Activated CD8-positive, alpha-beta memory T cell treated with anti-CD3 and anti-CD28 coated beads for 4 hours (primary cell): ENCODE results near the gene SLTM.
"Not testable (repeated sequence)": the region's sequence is repeated elsewhere in the genome, so short reads cannot be mapped to it uniquely, and the experiment has no call there.

Experiments used
- DNase-seq, 2 donors: peaks; one replicate each; pipeline ENCODE4 v3.0.0-alpha.2; 2020; ENCODE audit warnings: low read depth in 2 of 2

Gene SLTM

DNA sequence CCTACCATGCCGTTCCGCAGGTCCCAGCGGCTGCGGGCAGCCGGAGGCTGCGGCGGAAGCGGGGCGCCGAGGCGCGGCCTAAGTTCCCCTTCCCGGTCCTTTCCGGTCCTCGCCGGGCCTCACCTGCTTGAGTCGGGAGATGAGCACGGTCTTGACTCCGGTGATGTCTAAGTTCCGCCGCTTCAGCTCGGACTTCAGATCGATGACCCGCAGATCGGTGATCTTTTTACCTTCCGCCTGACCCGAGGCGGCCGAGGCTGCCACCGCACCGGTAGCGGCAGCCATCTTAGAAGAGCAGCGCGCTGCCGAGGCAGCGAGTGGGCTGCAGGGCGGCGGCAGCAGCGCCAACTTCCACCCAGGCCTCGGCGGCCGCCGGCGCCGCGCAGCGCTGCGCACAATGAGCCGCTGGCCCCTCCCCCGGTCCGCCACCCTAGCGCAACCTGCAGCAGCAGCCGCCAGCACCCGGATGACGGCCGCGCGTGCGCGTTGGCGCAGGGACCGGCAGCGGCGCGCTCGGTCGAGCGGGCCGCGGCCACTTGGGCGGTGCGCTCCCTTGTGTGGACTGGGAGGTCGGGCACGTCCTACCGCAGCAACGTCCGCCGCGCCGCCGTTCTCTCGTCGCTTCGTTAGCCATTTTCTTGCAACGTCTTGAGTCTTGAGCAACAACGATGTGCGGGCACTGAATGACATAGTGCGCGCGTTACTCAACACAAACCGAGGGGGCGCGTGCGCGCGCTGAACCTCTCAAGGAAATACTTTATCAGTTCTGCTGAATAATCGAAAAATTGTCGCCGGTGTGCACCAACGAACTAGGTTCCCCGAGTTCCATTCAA lies at the start of gene SLTM:
Gene SLTM, minus strand, starts transcription at position 399 of the 833 bp plus-strand sequence. Its CDS starts 114 bp downstream, at position 285.
- peak; percentile 84 to 89 for DNase-seq

DNA sequence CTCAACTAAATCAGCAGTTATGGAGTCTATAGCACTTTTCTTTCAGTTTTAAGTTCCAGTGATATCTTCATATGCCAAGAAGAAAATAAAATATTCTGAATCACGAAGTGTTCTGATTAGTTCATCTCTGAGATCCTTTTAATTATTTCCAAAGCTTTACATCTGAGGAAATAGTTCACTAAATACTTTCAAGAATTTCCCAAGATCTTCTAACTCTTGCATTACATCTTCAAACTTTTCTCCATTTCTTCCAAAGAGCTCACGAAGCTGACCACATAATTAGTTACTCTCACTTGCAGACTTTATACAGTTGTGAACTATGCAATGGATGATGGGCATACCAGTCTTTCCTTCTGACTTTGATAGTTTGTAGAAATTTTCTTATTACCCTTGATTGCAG lies 49.8 kb upstream of the SLTM start:
- no peak for DNase-seq

DNA sequence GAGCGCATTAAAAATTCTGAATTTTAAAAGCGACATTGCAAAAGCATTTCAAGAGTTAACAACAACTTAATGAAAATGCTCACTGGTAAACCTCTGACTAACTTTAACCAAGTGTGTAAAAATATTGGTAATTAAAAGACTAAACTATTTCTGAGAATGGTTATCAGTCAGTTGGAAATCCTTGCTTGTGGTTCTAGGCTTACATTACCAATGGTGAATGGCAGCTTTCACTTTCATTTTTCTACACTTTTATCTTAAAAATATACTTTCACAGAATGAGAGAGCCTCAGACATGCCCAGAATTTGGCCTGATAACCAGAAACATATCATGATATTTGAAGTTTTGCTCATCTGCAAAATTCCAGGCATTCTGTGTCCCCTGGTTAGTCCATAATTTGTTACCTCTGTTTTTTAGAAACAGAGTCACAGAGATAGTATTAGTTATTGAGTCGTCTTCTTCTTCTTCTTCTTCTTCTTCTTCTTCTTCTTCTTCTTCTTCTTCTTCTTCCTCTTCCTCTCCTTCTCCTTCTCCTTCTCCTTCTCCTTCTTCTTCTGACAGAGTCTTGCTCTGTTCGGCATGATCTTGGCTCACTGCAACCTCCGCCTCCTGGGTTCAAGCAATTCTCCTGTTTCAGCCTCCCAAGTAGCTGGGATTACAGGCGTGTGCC lies 48.5 kb upstream of the SLTM start:
- no peak for DNase-seq

DNA sequence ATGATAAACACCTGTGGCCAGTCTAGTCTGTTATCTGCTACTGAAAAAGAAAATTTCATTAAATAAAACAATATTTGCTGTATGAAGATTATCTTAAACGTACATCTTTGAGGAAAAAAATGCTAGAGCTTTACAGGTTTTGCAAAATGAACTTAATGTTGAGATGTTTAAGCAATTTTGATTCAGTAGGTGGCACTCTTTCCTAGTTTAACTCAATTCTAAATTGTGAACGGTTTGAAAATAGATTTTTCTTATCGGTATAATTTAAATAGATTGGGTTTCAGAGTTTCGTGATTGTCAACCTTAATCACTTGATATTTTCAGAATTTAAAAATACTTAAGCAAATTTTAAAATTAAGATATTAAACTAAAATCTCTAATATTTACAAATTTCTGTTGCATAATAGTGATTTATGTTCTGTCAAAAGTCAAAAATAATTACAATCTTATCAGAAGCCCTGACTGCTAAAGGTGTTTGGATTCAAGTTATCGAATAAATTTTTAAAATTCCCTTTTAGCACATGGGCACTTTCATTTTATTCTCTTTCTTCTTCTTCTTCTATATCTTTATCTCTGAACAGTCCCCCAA lies 47.0 kb upstream of the SLTM start:
- no peak for DNase-seq

DNA sequence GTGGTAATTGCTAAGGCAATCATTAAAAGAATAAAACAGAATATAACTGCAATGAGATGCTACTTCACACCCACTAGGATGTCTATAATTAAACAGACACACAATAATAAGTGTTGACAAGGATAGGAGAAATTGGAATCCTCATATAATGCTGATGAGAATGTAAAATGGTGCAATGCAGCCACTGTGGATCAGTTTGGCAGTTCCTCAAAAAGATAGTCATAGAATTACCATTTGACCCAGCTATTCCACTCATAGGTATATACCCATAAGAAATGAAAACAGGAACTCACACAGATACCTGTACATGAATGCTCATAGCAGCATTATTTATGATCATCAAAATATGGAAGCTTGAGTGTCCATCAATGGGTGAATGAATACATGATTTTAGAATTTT lies 44.4 kb upstream of the SLTM start:
- no peak for DNase-seq

DNA sequence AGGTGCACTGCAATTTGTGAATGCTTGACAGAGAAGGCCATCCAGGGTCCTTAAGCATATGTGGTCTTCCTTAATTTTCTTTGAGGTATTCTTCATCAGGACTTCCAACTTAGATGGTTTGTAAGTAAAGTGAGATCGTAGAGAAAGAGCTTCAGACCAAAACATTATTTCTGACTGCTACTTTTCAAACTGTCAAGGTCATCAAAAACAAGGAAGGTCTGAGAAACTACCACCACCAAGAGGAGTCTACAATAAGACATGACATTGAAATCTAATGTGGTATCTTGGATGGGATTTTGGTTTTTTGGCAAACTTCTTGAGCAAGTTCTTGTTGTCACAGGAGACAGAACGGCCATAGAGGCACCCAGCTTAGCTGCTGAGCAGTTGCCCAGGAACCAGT lies 34.0 kb upstream of the SLTM start:
- no peak for DNase-seq

DNA sequence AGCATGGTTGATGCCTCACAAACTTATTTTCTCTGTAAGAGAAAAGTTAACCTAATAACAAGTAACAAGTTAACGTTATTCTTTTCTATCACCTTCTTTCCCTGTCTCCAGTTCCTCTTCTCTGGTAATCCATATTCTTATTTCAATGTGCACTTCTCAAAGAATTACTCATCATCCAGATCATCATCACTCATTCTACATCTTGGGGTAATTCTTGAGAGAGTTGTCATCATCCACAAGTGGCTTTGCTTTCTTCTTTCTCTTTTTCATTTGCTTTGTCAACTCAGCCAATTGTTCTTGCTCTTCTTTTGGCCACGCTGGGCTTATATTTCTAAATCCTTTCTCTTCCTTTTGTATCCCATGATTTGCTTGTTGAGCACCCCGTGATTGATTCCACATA lies 33.2 kb upstream of the SLTM start:
- DNase-seq = no peak

DNA sequence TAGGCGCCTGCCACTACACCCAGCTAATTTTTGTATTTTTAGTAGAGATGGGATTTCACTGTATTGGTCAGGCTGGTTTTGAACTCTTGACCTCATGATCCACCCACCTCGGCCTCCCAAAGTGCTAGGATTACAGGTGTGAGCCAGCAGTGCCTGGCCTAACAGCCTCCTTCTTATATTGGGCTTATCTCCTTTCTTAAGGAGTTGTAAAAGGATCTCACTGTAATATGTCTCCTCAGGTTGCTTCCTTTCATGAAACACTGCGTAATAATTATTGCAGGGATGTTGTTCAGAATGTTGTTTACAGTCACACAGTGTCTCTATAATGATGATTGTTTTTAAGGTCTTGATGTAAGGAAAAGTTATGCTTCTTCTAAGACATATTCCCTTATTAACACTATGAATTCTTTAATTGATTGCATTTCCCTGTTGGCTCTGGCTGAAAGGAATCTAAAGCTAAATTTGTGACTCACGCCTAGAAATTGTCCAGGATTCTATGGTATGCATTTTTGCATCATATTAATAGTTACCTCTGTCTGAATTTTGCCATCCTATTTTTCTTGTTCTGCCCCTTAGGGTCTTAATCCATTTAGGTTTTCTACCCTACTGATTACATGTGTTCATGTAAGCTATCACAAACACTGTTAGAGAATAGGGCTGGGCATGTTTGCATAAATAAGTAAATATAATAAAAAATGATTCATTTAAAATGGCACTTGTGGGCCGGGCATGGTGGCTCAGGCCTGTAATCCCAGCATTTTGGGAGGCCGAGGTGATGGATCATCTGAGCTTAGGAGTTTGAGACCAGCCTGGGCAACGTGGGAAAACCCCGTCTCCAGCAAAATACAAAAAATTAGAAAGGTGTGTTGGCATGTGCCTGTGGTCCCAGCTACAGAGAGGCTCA lies 29.4 kb upstream of the SLTM start:
- DNase-seq = no peak

DNA sequence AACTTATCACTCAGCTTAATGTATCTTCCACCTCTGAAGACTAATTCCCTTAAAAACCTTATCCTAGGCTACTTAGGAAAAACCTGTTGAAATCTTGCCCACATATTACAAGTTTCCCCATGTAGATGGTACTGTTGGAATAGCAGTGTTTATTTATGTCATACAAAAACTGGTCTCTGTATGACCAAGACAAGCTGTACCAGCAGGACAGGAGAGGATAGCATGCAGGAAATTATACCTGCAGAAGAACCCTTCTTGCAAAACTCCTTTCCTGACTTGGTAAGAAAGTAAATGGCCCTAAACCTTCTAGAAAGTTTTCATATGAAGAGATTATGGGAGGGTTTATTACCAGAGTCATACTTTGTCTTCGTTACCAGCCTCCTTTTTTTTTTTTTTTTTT lies 28.7 kb upstream of the SLTM start:
- no peak for DNase-seq

DNA sequence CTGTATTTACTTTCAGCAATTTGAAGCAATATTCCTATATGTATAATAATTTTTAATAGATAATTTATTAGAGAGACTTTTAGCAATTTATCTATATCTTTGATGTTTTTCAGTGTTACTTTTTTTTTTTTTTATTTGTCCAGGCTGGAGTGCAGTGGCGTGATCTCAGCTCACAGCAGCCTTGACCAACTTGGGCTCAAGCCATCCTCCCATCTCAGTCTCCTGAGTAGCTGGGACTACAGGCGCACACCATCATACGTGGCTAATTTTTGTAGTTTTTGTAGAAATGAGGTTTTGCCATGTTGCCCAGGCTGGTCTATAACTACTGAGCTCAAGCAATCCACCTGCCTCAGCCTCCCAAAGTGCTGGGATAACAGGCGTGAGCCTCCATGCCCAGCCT lies 25.3 kb upstream of the SLTM start:
- no peak for DNase-seq

DNA sequence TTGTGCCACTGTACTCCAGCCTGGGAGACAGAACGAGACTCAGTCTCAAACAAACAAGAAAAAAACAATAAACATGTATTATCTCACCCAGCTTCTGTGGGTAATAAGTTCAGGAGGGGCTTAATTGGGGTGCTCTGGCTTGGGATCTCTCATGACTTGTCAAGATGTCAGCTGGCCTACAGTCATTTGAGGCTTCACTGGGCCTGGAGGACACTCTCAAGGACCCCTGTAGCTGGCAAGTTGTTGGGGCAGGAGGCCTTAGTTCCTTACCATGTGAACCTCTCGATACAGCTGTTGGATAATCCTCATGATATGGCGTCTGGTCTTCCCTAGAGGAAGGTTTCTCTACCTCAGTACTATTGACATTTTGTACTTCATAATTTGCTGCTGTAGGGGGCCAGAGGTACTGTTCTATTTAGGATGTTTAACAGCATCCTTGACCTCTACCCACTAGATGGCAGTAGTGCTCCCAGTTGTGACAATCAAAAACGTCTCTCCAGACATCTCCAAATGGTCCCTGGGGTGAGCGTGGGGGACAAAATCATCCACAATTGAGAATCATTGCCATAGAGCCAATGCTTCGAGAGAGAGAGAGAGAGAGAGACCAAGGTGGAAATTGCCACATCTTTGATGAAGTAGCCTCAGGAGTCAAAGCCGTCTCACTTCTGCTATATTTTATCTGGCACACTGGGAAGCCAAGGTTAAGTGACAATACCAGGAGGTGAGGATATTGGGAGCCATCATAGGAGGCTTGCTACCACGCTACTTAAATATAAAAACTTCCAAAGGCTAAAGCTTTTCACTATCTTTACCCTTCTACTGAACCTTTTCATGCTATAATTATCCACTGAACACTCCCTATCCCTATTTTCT lies 23.9 kb upstream of the SLTM start:
- peak in 1 of 2 donors; percentile 38 for DNase-seq

DNA sequence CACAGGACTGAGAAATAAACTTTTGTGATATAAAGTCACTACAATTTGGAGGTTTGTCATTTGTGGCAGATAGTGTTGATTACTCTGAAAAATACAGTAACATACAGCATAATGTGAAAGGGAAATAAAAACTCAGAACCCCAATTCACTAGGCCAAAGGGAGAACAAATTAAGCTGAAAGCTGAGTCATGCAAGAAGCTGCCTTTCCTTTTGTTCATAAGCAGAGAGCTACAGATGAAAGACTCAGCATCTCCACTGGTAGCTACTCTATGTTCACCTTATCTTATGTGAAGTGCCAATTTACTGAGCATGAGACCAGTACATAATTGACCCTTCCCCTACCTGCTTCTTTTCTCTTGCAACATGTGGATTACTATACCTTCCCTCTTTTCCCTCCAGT lies 19.3 kb upstream of the SLTM start:
- no peak for DNase-seq

DNA sequence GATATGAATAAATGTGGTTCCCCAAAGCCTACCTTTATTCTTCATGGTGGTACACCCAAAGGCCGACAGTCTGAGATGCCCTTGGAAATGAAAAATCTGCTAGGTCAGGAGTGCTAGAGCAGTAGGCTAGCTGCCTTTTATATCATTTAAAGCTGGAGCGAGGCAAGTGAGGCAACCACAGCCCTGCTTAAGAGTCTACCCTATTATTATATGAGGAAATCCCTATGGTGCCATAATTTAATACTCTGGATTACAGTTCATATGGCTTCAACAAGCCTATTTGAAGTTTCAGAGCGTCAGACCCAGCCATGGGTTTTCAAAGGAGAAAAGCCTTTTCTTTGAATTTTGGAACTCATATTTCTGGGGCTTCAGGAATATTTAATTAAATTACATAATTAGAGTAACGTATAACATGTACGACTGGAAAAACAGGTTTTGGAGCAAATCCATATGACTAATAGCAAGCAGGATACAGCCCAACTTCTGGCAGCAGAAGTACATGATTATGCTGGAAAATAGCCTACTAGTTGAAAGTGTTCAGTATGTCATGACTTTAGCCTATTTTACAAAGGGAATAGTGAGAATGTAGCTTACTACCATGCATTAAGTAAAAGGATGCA lies 18.0 kb upstream of the SLTM start:
- DNase-seq = no peak

DNA sequence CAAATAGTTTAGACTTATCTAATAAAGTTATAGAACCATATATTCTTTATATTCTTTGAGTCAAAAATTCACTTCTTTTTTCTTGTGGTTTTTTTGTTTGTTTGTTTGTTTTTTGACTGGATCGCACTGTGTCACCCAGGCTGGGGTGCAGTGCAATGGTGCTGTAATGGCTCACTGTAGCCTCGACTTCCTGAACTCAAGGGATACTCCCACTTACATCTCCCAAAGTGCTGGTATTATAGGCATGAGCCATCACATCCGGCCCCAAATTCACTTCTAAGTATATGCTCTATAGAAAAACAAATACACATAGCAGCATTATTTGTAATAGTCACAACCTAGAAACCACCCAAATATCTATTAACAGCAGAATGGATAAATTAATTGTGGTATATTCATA lies 13.7 kb upstream of the SLTM start:
- DNase-seq = no peak

DNA sequence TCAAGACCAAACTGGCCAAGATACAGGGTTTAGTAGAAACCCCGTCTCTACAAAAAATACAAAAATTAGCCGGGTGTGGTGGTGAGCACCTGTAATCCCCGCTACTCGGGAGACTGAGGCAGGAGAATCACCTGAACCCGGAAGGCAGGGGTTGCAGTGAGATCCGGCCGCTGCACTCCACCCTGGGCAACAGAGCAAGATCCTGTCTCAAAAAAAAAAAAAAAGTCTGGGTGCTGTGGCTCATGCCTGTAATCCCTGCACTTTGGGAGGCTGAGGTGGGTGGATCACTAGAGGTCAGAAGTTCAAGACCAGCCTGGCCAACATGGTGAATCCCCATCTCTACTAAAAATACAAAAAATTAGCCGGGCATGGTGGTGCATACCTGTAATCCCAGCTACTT lies 1.5 kb upstream of the SLTM start:
- not testable (repeated sequence) for DNase-seq

DNA sequence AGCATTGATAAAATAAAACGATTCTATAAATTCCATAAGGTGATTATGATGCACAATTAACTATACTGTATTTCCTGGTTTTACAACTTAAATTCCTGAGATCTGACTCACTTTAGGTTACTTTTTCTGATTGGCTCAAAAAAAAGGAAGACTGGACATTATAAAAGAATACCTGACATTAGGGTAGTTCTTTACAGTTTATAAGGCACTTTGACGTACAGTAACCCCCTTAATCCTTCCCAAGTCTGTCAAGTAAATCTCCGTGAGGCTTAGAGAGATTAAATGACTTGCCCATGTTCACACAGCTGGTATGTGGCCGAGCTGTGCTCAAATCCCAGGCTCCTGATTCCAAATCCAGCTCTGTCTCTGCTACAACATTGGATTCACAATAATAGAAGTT lies 1.0 kb upstream of the SLTM start:
- no peak for DNase-seq

DNA sequence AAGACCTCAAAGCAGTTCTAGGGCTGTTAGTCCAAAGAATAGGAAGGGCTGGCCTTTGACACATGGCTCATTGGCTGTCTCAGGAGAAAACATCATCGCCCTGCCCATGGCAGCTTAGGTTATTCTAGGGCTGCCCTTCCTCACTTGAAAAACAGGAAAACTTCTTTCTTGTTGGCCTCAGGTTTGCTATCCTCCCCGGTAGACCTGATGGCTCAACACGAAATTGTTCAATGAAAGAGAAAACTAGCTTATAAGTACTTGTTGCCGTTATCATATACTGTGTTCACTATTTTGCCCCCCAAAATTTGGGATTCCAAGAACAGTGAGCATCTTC lies 602 bp upstream of the SLTM start:
- no peak for DNase-seq

DNA sequence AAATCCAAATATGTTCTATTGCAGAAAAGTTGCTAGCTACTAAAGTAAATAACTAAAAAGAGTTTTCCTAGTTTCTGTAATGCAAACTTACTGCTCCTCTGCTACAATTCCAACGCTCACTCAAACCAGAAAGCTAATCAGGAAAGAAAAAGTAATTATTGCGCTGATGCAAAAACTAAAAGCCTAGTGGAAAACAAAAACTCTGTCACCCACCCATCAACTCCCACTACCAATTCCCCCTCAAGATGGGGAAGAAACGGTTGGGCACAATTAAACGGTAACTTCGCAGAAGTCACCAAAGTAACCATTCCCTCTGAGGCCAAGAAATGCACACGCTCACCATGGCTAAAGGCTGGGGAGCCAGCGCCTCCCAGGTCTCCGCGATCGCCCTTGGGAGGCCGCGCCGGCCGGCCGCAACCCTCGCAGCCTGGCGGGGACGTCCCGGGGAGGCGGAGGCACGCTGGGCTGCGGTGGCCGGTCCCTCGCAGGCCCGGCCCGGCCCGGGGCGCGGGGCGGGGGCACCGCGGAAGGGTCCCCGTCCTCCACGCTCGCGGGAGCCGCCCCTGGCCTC lies 684 bp downstream of the SLTM start:
- no peak for DNase-seq

DNA sequence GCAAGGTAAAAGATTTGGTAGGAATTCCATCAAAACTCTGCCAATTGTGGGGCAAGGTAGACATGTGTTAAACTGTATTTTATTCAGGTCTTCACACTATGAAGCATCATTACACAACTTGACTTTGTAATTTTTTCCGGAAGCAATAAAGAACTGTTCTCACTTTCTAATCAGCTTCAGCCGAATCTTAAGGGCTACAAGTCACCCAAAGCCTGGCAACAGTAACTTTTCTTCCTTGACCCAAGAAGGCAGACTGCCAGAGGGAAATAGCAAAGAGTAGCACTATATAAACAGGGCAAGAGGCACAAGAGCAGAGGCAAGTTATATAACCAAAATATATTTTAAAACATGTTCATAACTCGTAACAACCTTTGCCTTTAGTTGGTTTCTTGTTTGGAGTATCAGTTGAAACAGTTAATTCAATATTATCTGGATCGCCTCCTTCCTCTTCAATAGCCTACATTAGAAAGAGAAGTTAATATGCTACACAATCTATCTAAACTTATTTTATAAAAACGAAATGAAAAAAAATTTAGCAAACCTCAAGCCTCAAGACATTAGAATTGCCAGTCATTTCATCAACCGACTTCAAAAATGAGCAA lies 1.4 kb downstream of the SLTM start:
- no peak for DNase-seq

DNA sequence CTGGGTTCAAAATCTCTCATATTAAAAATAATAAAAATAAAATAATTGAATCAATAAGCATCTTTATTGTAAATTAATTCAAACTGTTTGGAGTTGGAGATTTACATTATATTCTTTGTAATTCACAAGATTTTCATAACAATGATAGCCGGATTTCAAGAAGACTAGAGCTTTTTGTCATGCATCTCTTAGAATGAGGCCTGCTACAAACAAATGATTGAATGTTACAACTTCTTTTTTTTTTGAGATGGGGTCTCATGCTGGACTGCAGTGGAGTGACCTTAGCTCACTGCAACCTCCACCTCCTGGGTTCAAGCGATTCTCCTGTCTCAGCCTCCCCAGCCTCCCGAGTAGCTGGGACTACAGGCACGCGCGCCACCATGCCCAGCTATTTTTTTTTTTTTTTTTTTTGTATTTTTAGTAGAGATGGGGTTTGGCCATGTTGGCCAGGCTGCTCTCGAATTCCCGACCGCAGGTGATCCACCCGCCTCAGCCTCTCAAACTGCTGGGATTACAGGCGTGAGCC lies 3.5 kb downstream of the SLTM start:
- DNase-seq = no peak
